KOPT-K1 (cell line): ENCODE measurements around the gene PRDM16.

Experiments used
- H3K27ac ChIP-seq: fragments of 200-600 bp; sonication (generic); 2 replicates; pipeline ENCODE4 v1.5.1; 2016; ENCODE audit warnings: antibody characterized with exemption, mild to moderate bottlenecking, low read depth, low read length; ENCODE audit not compliant: poor library complexity, severe bottlenecking
- H3K36me3 ChIP-seq: fragments of 200-600 bp; sonication (generic); 2 replicates; pipeline ENCODE4 v1.5.1; 2017; ENCODE audit warnings: antibody characterized with exemption, mild to moderate bottlenecking, low read length, moderate library complexity; ENCODE audit not compliant: insufficient read depth
- H3K9me3 ChIP-seq: fragments of 200-600 bp; sonication (generic); 2 replicates; pipeline ENCODE4 v1.5.1; 2017; ENCODE audit warnings: antibody characterized with exemption, low read length, mild to moderate bottlenecking; ENCODE audit not compliant: insufficient read depth, poor library complexity, severe bottlenecking

Gene PRDM16

GRCh38 chr1:3135073-3135702 is 66.2 kb downstream of the PRDM16 start:
- H3K27ac ChIP-seq = no peak overlapping the region
- H3K36me3 ChIP-seq = no peaks in the 10 kb centered on the region
- H3K9me3 ChIP-seq = no peaks in the 10 kb centered on the region

- no peak overlapping the region for H3K27ac ChIP-seq
- no peaks in the 10 kb centered on the region for H3K36me3 ChIP-seq
- no peaks in the 10 kb centered on the region for H3K9me3 ChIP-seq
Observed at GRCh38 chr1:3135744-3136455, 66.9 kb downstream of the PRDM16 start.

- no peaks in the 10 kb centered on the region for H3K36me3 ChIP-seq
- H3K9me3 ChIP-seq = no peaks in the 10 kb centered on the region
- no peak overlapping the region for H3K27ac ChIP-seq
Observed at GRCh38 chr1:3136532-3136931, 67.5 kb downstream of the PRDM16 start.

GRCh38 chr1:3137111-3138100 is 68.4 kb downstream of the PRDM16 start:
- H3K27ac ChIP-seq = no peak overlapping the region
- no peaks in the 10 kb centered on the region for H3K36me3 ChIP-seq
- H3K9me3 ChIP-seq = no peaks in the 10 kb centered on the region

GRCh38 chr1:3138623-3139151 is 69.7 kb downstream of the PRDM16 start:
- Histone ChIP-seq H3K27ac (no peak overlapping the region), H3K36me3 (no peaks in the 10 kb centered on the region), H3K9me3 (no peaks in the 10 kb centered on the region)

GRCh38 chr1:3139451-3139852 is 70.4 kb downstream of the PRDM16 start:
- Histone ChIP-seq H3K9me3 (no peaks in the 10 kb centered on the region), H3K27ac (no peak overlapping the region), H3K36me3 (no peaks in the 10 kb centered on the region)

GRCh38 chr1:3139871-3140361 is 70.9 kb downstream of the PRDM16 start:
- H3K27ac ChIP-seq = no peak overlapping the region
- H3K9me3 ChIP-seq = no peaks in the 10 kb centered on the region
- H3K36me3 ChIP-seq = no peaks in the 10 kb centered on the region

GRCh38 chr1:3140437-3140836 is 71.4 kb downstream of the PRDM16 start:
- H3K36me3 ChIP-seq = no peaks in the 10 kb centered on the region

GRCh38 chr1:3141129-3141528 is 72.1 kb downstream of the PRDM16 start:
- Histone ChIP-seq H3K27ac (no peak overlapping the region), H3K9me3 (no peaks in the 10 kb centered on the region)

More at GRCh38 chr1:3140437-3140836, 71.4 kb downstream of the PRDM16 start:
- no peaks in the 10 kb centered on the region for H3K9me3 ChIP-seq
- no peak overlapping the region for H3K27ac ChIP-seq

GRCh38 chr1:3141836-3142235 is 72.8 kb downstream of the PRDM16 start:
- Histone ChIP-seq H3K27ac (no peak overlapping the region), H3K36me3 (no peaks in the 10 kb centered on the region), H3K9me3 (no peaks in the 10 kb centered on the region)

More at GRCh38 chr1:3141129-3141528, 72.1 kb downstream of the PRDM16 start:
- H3K36me3 ChIP-seq = no peaks in the 10 kb centered on the region

GRCh38 chr1:3142236-3142635 is 73.2 kb downstream of the PRDM16 start:
- no peak overlapping the region for H3K27ac ChIP-seq
- no peaks in the 10 kb centered on the region for H3K9me3 ChIP-seq
- no peaks in the 10 kb centered on the region for H3K36me3 ChIP-seq

- H3K9me3 ChIP-seq = no peaks in the 10 kb centered on the region
- H3K36me3 ChIP-seq = no peaks in the 10 kb centered on the region
- H3K27ac ChIP-seq = no peak overlapping the region
Observed at GRCh38 chr1:3142751-3143150, 73.7 kb downstream of the PRDM16 start.

- Histone ChIP-seq H3K9me3 (no peaks in the 10 kb centered on the region), H3K36me3 (no peaks in the 10 kb centered on the region), H3K27ac (no peak overlapping the region)
Observed at GRCh38 chr1:3145532-3146325, 76.7 kb downstream of the PRDM16 start.

GRCh38 chr1:3146458-3146857 is 77.5 kb downstream of the PRDM16 start:
- H3K9me3 ChIP-seq = no peaks in the 10 kb centered on the region
- H3K36me3 ChIP-seq = no peaks in the 10 kb centered on the region
- H3K27ac ChIP-seq = no peak overlapping the region
